Uterus (tissue), 2 donors: ENCODE results near the gene CIAO3.

ENCODE experiments used
- CTCF ChIP-seq, 4 experiments: fragments of 200-600 bp in 2 of 4; fragments of 450-650 bp in 2 of 4; sonication (generic) in 2 of 4; IDR thresholded peaks; one replicate each; pipeline ENCODE4 v1.5.1; 2016 to 2019; ENCODE audit warnings: antibody characterized with exemption in 4 of 4, mild to moderate bottlenecking in 2 of 4, moderate library complexity in 1 of 4
- POLR2A ChIP-seq, 2 donors: fragments of 450-650 bp; IDR thresholded peaks; one replicate each; pipeline ENCODE4 v1.6.1; 2016; ENCODE audit warnings: antibody characterized with exemption in 2 of 2, mild to moderate bottlenecking in 1 of 2, moderate library complexity in 1 of 2

DNA sequence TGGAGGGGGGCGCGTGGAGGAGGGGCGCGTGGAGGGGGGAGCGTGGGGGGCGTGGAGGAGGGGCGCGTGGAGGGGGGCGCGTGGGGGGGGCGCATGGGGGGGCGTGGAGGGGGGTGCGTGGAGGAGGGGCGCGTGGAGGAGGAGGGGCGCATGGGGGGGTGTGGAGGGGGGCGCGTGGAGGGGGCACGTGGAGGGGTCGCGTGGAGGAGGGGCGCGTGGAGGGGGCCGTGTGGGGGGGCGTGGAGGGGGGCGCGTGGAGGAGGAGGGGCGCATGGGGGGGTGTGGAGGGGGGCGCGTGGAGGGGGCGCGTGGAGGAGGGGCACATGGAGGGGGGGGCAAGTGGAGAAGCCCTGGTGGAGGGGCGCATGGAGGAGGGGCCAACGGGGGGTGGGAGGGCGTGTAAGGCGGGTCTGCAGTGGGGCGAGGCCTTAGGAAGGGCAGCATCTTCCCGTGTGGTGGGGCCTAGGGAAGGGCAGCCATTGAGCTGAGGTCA, 27.0 kb upstream of the CIAO3 start:
- TF ChIP-seq CTCF (IDR thresholded peaks at IDR 0.05) (no peak), POLR2A (IDR thresholded peaks at IDR 0.05) (no peak)
